Brain pericyte (primary cell): ENCODE measurements around the gene DUOXA2.
"Not testable (repeated sequence)": the region's sequence is repeated elsewhere in the genome, so short reads cannot be mapped to it uniquely, and the experiment has no call there.

ENCODE experiments used
- DNase-seq: peaks from one replicate; pipeline ENCODE4 v3.0.0-alpha.2; 2012; ENCODE audit warnings: low read depth, low spot score

Gene DUOXA2

GRCh38 chr15:45134682-45135604, 20.8 kb downstream of the DUOXA2 start:
- no peak for DNase-seq

GRCh38 chr15:45135705-45136377, 21.7 kb downstream of the DUOXA2 start:
- not testable (repeated sequence) for DNase-seq

GRCh38 chr15:45136378-45136764, 22.2 kb downstream of the DUOXA2 start:
- no peak for DNase-seq

GRCh38 chr15:45137703-45138102, 23.6 kb downstream of the DUOXA2 start:
- DNase-seq = no peak

GRCh38 chr15:45138814-45139765, 25.0 kb downstream of the DUOXA2 start:
- DNase-seq = no peak

GRCh38 chr15:45139770-45140169, 25.6 kb downstream of the DUOXA2 start:
- DNase-seq = no peak

- DNase-seq = no peak
Measured at GRCh38 chr15:45140557-45141250, 26.6 kb downstream of the DUOXA2 start.

GRCh38 chr15:45141386-45141785, 27.3 kb downstream of the DUOXA2 start:
- no peak for DNase-seq

- DNase-seq = no peak
Measured at GRCh38 chr15:45143056-45143455, 28.9 kb downstream of the DUOXA2 start.

GRCh38 chr15:45143946-45144345, 29.8 kb downstream of the DUOXA2 start:
- no peak for DNase-seq

- DNase-seq = no peak
Measured at GRCh38 chr15:45144775-45145174, 30.6 kb downstream of the DUOXA2 start.

GRCh38 chr15:45146405-45146804, 32.3 kb downstream of the DUOXA2 start:
- DNase-seq = no peak

GRCh38 chr15:45147606-45148005, 33.5 kb downstream of the DUOXA2 start:
- no peak for DNase-seq

- DNase-seq = no peak
Measured at GRCh38 chr15:45148076-45149059, 34.2 kb downstream of the DUOXA2 start.

GRCh38 chr15:45149060-45149459, 34.9 kb downstream of the DUOXA2 start:
- DNase-seq = no peak

GRCh38 chr15:45150481-45150880, 36.4 kb downstream of the DUOXA2 start:
- no peak for DNase-seq

- no peak for DNase-seq
Measured at GRCh38 chr15:45150997-45151396, 36.9 kb downstream of the DUOXA2 start.

- no peak for DNase-seq
Measured at GRCh38 chr15:45151998-45152828, 38.1 kb downstream of the DUOXA2 start.

GRCh38 chr15:45155739-45156138, 41.6 kb downstream of the DUOXA2 start:
- no peak for DNase-seq
